22Rv1 (cell line): ENCODE measurements around the gene ARHGAP26.

ENCODE experiments used
- H3K27ac ChIP-seq: fragments of 450-650 bp; 2 replicates; pipeline ENCODE4 v1.5.1; 2017
- ZFX ChIP-seq: fragments of 450-650 bp; IDR thresholded peaks from 2 replicates; pipeline ENCODE4 v1.6.1; 2017; ENCODE audit warnings: antibody characterized with exemption, borderline replicate concordance
- TF ChIP-seq, protein P1 (sequence below): fragments of 450-650 bp; IDR thresholded peaks from 2 replicates; pipeline ENCODE4 v1.5.1; 2017; ENCODE audit warnings: mild to moderate bottlenecking

The ARHGAP26 gene

DNA sequence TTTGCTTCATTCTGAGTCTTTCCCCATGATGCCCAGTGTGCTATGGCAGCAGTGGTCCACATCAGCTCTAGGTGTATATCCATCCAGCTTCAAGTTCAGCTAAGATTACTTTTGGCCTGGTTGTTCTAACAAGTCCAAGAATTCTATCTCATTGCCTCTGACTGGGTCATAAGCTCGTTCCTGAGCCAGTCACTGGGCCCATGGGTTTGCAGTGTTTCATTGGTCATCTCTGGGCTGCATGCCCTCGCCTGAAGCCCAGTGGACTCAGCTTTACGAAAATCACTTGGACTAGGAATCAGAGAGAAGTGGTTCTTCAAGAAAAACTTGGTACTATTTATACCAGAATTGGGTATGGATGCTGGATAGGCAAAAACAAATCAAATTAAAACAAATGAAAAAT, 16.1 kb upstream of the ARHGAP26 start:
- no peak for TF ChIP-seq ZFX
- TF ChIP-seq, protein P1, sequence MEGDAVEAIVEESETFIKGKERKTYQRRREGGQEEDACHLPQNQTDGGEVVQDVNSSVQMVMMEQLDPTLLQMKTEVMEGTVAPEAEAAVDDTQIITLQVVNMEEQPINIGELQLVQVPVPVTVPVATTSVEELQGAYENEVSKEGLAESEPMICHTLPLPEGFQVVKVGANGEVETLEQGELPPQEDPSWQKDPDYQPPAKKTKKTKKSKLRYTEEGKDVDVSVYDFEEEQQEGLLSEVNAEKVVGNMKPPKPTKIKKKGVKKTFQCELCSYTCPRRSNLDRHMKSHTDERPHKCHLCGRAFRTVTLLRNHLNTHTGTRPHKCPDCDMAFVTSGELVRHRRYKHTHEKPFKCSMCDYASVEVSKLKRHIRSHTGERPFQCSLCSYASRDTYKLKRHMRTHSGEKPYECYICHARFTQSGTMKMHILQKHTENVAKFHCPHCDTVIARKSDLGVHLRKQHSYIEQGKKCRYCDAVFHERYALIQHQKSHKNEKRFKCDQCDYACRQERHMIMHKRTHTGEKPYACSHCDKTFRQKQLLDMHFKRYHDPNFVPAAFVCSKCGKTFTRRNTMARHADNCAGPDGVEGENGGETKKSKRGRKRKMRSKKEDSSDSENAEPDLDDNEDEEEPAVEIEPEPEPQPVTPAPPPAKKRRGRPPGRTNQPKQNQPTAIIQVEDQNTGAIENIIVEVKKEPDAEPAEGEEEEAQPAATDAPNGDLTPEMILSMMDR: no peak
- H3K27ac ChIP-seq: no peak overlapping the region

DNA sequence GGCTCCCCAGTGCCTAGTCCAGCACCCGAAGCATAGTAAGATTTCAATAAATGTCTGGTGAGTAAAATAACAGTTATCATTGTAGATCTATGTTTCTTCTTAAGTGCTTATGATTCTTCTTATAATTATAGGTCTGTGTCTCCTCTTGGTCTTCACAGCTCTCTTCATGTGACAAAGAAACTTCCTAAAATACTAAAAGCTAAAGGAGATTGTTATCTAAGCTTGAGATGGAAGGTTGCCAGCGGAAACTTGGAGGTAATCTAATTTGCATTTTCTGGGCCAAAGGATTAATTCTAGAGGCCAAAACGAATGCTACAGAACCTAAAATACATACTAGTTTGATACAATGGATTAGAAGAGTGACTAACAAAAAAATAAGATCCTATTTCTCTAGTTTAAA, 13.6 kb upstream of the ARHGAP26 start:
- TF ChIP-seq, protein P1: no peak
- TF ChIP-seq ZFX: no peak
- H3K27ac ChIP-seq: no peak overlapping the region

DNA sequence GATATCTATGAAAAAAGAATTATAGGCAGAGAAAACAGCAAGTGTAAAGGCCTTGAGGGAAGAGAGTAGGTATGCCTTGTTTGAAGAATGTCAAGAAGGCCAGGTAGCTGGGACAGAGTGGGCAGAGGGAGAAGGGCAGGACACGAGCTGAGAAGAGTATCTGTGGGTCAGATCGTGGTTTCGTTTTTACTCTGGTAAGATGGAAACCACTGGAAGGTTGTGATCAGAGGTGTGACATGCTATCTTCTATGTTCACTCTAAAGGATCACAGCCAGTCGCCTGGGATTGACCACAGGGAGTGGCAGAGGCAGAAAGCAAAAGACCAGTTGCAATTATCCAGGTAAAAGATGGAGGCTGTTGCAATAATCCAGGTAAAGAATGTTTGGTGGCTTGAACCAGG, 12.6 kb upstream of the ARHGAP26 start:
- no peak overlapping the region for H3K27ac ChIP-seq

DNA sequence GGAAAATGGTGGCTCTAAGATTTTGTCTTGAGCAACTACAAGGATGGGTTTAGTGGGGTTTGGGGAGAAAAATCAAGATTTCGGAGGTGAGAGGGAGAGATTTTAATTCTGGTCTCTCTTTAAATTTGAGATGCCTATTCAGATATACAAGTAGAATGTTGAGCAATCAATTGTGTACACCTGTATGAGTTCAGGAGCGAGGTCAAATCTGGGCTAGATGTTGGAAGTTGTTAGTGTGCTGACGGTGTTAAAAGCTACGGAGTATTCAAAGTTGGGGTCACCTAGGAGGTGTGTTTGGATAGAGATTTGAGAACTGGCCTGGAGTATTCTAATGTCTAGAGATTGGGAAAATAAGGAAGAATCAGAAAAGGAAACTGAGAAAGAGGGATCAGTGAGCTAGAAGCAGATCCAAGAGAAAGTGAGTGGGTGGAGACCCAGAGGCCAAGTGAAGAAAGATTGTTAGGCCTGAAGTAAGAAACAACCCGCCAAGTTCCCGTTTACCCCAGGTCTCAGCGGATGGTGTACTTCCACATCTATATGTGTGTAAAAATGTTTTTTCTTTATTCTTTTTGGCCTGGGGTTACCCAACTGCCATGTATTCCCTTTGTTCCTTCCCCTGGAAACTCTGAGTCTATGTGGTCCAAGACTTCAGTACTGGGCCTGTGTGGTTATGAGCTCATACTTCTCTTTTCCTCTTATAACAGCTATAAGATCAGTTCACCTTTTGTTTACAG, 11.9 kb upstream of the ARHGAP26 start:
- no peak overlapping the region for H3K27ac ChIP-seq
- no peak for TF ChIP-seq ZFX
- TF ChIP-seq, protein P1: no peak

More for the DNA sequence above, 12.6 kb upstream of the ARHGAP26 start:
- TF ChIP-seq, protein P1: no peak

DNA sequence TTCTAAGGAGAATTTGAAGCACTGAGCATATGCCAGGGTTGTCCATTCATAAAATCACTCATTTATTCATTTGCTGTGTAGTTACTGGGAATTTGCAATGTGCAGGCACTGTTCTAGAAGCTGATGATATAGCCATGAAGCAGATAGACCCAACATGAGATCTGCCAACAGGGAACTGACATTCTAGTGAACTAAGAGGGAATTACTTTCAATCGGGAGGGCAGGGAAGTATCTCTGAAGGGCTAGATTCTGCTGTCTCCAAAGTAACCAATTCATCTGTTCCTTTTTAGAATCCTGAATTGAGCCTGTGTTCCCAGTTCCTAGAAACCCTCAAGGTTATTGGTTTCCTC, 11.4 kb upstream of the ARHGAP26 start:
- TF ChIP-seq ZFX: no peak
- TF ChIP-seq, protein P1: no peak
- H3K27ac ChIP-seq: no peak overlapping the region

DNA sequence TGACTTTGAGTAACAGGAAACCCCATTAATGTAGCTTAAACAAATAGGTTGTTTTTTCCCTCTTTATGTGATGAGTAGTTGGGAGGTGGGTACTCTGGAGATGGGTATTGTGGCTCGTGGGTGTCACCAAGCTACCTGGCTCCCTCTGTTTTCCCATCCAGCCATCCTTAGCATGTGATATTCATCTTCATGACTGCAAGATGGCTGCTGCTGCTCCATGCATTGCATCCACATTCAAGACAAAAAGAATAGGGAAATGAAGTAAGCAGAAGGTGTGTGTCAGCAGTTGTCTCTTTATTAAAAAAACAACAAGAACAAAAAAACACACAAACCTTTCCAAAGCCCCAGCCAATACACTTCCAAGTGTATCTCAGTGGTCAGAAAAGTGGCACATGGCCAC, 6.5 kb upstream of the ARHGAP26 start:
- no peak overlapping the region for H3K27ac ChIP-seq
- no peak for TF ChIP-seq ZFX
- TF ChIP-seq, protein P1: no peak

DNA sequence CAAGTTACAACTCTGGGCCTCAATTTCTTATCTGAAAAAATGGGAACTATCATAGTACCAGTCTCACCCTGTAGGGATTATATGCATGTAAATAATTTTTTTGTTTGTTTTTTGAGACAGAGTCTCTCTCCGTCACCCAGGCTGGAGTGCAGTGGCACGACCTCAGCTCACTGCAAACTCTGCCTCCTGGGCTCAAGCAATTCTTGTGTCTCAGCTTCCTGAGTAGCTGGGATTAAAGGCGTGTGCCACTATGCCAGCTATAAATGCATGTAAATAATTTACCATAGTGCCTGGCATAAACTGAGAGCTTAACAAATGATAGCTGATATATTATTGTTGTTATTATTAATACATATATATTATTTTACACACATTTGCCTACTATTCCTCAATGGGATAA, 3.0 kb upstream of the ARHGAP26 start:
- no peak overlapping the region for H3K27ac ChIP-seq
- TF ChIP-seq ZFX: no peak

DNA sequence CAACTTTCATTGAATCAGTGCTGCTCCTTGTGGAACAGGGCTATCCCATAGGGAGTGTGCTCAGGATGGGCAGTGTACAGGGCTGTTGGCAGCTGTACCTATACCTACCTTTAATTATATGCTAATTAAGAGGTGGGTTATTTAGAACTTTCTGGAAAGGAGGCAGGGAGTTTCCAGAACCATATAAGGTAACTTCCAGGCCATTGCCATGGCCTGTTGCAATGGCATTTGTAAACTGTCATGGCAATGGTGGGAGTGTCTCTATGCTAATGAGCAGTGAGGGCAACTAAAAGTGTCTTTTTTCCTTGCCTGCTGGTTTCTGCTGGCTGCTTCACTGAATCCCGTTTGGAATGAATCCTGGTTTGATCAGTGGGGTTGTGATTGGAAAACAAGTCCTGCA, 2.3 kb upstream of the ARHGAP26 start:
- H3K27ac ChIP-seq: no peak overlapping the region
- TF ChIP-seq ZFX: no peak
- TF ChIP-seq, protein P1: no peak
